ENCODE data around the gene TBC1D32. TPM values are rescaled to one million over a fixed set of nuclear protein-coding genes. Genes with fewer than 3 reads are reported as not detected.

Gene TBC1D32

Small RNA genes lying within 50 kb of the gene (small RNA-seq; reads per million reads assigned to genes)
- gene RF00019 (ENCODE audit: insufficient read depth) (not detected), gene RNU6-1286P (ENCODE audit: insufficient read depth) (not detected)

Data from neuronal stem cell (in vitro differentiated cells).